ENCODE data around the gene G2E3.

DNA sequence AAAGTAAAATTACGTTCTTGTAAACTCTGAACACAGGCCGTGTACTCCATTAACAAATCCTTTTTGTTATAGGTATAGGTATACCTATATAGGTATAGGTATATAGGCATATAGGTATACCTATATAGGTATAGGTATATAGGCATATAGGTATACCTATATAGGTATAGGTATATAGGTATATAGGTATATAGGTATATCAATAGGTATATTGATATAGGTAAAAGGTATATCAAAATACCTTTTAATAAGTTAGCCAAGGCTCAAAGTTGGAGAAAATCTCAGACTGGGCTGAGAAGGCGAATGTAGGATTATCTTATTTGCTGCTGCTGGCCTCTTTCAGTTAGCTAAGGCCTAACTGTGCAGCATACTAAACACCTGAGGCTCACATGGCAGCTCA is 66.6 kb downstream of the G2E3 start:
- no peak for TF ChIP-seq POLR2A (IDR thresholded peaks at IDR 0.05; ENCODE audit: low read depth, low read length)
- TF ChIP-seq SPI1 (IDR thresholded peaks at IDR 0.05; ENCODE audit: low read depth, low read length), result no peak
- no peak for TF ChIP-seq POLR2AphosphoS5 (IDR thresholded peaks at IDR 0.05; ENCODE audit: low read depth, low read length)
- TF ChIP-seq TAF1 (IDR thresholded peaks at IDR 0.05; ENCODE audit: low read depth, low read length), result no peak
- no peak for TF ChIP-seq PAX5 (IDR thresholded peaks at IDR 0.05; ENCODE audit: insufficient read depth, low read length, severe bottlenecking)
- no peak for TF ChIP-seq POU2F2 (IDR thresholded peaks at IDR 0.05; ENCODE audit: low read depth, low read length)
